ENCODE measurements around the gene ABLIM1.

GRCh38 chr10:114542373-114542772 lies 115.7 kb downstream of the ABLIM1 start:
- no peak for TF ChIP-seq CTCF (IDR thresholded peaks at IDR 0.05)
- TF ChIP-seq EP300 (IDR thresholded peaks at IDR 0.05), result no peak
- no peak for TF ChIP-seq POLR2A (IDR thresholded peaks at IDR 0.05; ENCODE audit: low read depth)

Data from esophagus muscularis mucosa (tissue), 4 donors.